ENCODE results near the gene PLRG1. TPM values are rescaled to one million over a fixed set of nuclear protein-coding genes. Genes with fewer than 3 reads are reported as not detected.

The PLRG1 gene
- total RNA-seq, 1 experiment from 2014 or later = 121 TPM

GRCh38 chr4:154578919-154579318, 28.7 kb upstream of the PLRG1 start:
- in situ Hi-C loops (cut with HindIII; ENCODE audit: low sequenced_read_pairs) = no loop called here

GRCh38 chr4:154577324-154577723, 27.1 kb upstream of the PLRG1 start:
- DNase-seq (ENCODE audit: low spot score) = no peak
- in situ Hi-C loops (cut with HindIII; ENCODE audit: low sequenced_read_pairs) = no loop called here

More at GRCh38 chr4:154578919-154579318, 28.7 kb upstream of the PLRG1 start:
- DNase-seq (ENCODE audit: low spot score) = no peak

GRCh38 chr4:154574311-154574710, 24.1 kb upstream of the PLRG1 start:
- in situ Hi-C loops (cut with HindIII; ENCODE audit: low sequenced_read_pairs) = no loop called here
- DNase-seq (ENCODE audit: low spot score) = no peak

GRCh38 chr4:154573190-154573870, 23.1 kb upstream of the PLRG1 start:
- no peak for DNase-seq (ENCODE audit: low spot score)
- in situ Hi-C loops (cut with HindIII; ENCODE audit: low sequenced_read_pairs) = no loop called here

GRCh38 chr4:154569584-154569983, 19.4 kb upstream of the PLRG1 start:
- in situ Hi-C loops (cut with HindIII; ENCODE audit: low sequenced_read_pairs) = no loop called here
- no peak for DNase-seq (ENCODE audit: low spot score)

- no peak for DNase-seq (ENCODE audit: low spot score)
- in situ Hi-C loops (cut with HindIII; ENCODE audit: low sequenced_read_pairs) = no loop called here
These were observed 18.8 kb upstream of the PLRG1 start for GRCh38 chr4:154569028-154569427.

GRCh38 chr4:154566639-154567204, 16.5 kb upstream of the PLRG1 start:
- in situ Hi-C loops (cut with HindIII; ENCODE audit: low sequenced_read_pairs) = no loop called here
- no peak for DNase-seq (ENCODE audit: low spot score)

- in situ Hi-C loops (cut with HindIII; ENCODE audit: low sequenced_read_pairs) = no loop called here
- no peak for DNase-seq (ENCODE audit: low spot score)
These were observed 15.5 kb upstream of the PLRG1 start for GRCh38 chr4:154565704-154566103.

GRCh38 chr4:154564311-154564710, 14.1 kb upstream of the PLRG1 start:
- no peak for DNase-seq (ENCODE audit: low spot score)
- in situ Hi-C loops (cut with HindIII; ENCODE audit: low sequenced_read_pairs) = no loop called here

GRCh38 chr4:154562697-154563254, 12.6 kb upstream of the PLRG1 start, which contains the start of gene FGB:
TSS of gene FGB (plus strand) at chr4:154563011. CDS start at chr4:154563019, 8 bp downstream.
- in situ Hi-C loops (cut with HindIII; ENCODE audit: low sequenced_read_pairs) = no loop called here
- DNase-seq (ENCODE audit: low spot score) = no peak

GRCh38 chr4:154560824-154561231, 10.6 kb upstream of the PLRG1 start:
- in situ Hi-C loops (cut with HindIII; ENCODE audit: low sequenced_read_pairs) = no loop called here
- no peak for DNase-seq (ENCODE audit: low spot score)

- no peak for DNase-seq (ENCODE audit: low spot score)
- in situ Hi-C loops (cut with HindIII; ENCODE audit: low sequenced_read_pairs) = no loop called here
These were observed 10.2 kb upstream of the PLRG1 start for GRCh38 chr4:154560419-154560801.

- no peak for DNase-seq (ENCODE audit: low spot score)
- in situ Hi-C loops (cut with HindIII; ENCODE audit: low sequenced_read_pairs) = no loop called here
These were observed 9.6 kb upstream of the PLRG1 start for GRCh38 chr4:154559494-154560418.

- in situ Hi-C loops (cut with HindIII; ENCODE audit: low sequenced_read_pairs) = no loop called here
These were observed 8.9 kb upstream of the PLRG1 start for GRCh38 chr4:154559141-154559493.

GRCh38 chr4:154551872-154552686, 1.9 kb upstream of the PLRG1 start:
- peak; percentile 85 for DNase-seq (ENCODE audit: low spot score)
- in situ Hi-C loops (cut with HindIII; ENCODE audit: low sequenced_read_pairs) = no loop called here

More at GRCh38 chr4:154559141-154559493, 8.9 kb upstream of the PLRG1 start:
- DNase-seq (ENCODE audit: low spot score) = no peak

GRCh38 chr4:154545689-154546088, 4.5 kb downstream of the PLRG1 start:
- in situ Hi-C loops (cut with HindIII; ENCODE audit: low sequenced_read_pairs) = no loop called here
- DNase-seq (ENCODE audit: low spot score) = no peak

GRCh38 chr4:154542271-154542879, 7.8 kb downstream of the PLRG1 start:
- DNase-seq (ENCODE audit: low spot score) = no peak
- in situ Hi-C loops (cut with HindIII; ENCODE audit: low sequenced_read_pairs) = no loop called here

GRCh38 chr4:154534296-154534695, 15.9 kb downstream of the PLRG1 start:
- DNase-seq (ENCODE audit: low spot score) = no peak
- in situ Hi-C loops (cut with HindIII; ENCODE audit: low sequenced_read_pairs) = no loop called here
